Limb (tissue), 2 donors: ENCODE data around the gene ERMARD.
"Not testable (repeated sequence)": the region's sequence is repeated elsewhere in the genome, so short reads cannot be mapped to it uniquely, and the experiment has no call there.

ENCODE experiments used
- DNase-seq, 2 donors: peaks; one replicate each; pipeline ENCODE4 v3.0.0-alpha.2; 2016; ENCODE audit errors: extremely low spot score in 2 of 2

The ERMARD gene

DNA sequence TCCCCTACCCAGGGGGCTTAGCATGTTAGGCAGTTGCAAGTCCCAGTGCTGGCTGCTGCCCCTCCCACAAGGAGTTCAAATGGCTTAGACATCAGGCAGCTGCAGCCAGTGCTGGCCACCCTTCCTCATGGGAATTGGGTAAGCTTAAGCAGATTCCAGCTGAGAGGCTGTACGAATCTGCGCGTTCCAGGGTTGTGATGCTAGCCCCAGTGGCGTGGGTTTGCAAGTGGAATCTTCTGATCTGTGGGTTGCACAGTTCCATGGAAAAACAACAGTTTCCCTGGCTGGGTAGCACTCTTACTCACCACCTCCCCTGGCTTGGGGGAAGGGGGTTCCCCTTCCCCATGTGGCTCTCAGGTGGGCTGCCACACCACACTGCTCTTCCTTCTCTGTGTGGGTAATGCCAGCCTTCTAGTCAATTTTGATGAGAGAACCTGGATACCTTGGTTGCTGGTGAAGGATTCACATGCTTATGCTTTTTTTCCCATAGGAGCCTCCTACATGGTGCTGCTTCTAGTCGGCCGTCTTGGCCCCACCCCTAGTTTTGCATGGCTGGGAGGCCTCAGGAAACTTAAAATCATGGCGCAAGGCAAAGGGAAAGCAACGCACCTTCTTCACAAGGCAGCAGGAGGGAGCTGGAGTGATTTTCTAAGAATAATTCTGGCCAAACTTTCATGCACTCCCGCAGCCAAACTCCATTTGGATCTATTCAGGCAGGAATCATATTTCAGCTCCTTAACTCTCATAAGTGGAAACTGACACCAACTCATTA lies 13.0 kb upstream of the ERMARD start:
- peak in 1 of 2 donors; percentile 15 for DNase-seq

DNA sequence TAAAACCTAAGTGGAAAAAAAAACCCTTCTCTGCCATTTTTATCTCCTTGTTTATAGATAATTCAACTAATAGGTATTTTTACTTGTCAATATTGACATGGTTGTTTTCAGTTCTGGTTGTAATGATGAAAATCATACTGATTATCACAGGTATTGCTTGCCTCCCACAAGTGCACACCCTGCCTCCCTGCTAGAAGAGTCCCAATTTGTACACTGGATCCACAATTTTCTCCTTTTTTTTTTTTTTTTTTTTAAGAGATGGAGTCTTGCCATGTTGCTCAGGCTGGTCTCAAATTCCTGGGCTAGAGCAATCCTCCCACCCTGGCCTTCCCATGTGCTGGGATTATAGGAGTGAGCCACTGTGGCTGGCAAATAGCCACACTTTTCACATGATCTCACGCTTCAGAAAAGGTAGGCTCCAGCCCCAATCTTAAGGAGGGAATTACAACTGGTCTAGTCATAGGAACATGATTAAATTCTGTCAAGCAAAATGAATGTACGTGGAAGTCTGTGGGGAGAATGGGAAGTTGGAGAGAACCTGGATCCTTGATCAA lies 12.4 kb upstream of the ERMARD start:
- no peak for DNase-seq

DNA sequence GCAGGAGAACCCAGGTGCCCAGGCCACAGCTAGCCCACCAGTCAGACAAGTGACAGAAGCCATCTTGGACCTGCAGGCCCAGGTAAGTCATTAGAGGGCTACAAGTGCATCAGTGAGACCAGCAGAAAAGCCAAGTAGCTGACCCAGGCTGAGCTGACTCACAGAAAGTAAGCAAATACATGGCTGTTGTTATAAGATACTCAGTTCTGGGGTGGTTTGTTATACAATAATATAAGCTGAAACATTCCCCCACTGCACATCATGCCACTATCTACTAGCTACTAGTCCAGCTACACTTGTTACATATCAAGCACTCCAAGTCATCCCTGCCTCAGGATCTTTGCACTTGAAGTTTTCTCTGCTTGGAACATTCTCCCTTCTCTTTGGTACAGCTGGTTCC lies 10.1 kb upstream of the ERMARD start:
- no peak for DNase-seq

- no peak for DNase-seq
Observed at GRCh38 chr6:169745405-169745804, 6.0 kb upstream of the ERMARD start.

DNA sequence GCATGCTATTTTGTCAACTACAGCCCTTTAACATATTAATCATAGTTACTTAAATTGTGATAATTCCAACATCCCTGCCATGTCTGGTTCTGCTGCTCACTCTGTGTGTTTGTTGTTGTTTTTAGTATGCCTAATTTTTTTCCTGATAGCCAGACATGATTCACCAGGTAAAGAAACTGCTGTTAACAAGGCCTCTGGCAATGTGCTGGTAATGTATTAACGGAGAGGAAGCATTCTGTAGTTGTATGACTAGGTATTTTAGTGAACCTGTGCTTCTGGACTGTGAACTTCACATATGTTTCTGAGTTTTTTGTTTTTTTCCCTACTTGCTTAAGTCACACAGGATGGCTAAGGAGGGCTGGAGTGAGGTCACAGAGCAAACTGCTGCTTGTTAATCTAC lies 4.9 kb upstream of the ERMARD start:
- no peak for DNase-seq

GRCh38 chr6:169752074-169752623 lies 727 bp downstream of the ERMARD start:
- no peak for DNase-seq

GRCh38 chr6:169755162-169755561 lies 3.7 kb downstream of the ERMARD start:
- DNase-seq, result no peak

DNA sequence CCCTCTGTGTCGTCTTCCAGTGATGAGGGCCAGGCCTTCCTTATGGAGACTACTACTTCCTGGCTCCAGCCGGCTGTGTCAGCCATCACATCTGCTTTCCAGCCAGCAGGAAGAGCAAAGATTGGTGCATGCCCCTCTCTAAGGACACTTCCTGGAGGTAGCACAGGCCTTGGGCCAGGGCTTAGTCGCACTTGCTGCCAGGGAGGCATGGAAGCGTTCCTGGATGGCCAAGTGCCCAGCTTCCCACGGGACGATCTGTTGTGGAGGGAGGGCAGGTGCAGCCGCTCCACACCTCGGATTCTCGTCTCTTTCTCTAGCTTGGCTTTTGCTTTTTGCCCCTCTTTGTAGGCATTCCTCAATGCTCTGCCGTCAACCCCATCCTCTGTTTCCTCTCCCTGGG lies 11.9 kb downstream of the ERMARD start:
- no peak for DNase-seq

GRCh38 chr6:169763881-169764280 lies 12.5 kb downstream of the ERMARD start:
- no peak for DNase-seq

DNA sequence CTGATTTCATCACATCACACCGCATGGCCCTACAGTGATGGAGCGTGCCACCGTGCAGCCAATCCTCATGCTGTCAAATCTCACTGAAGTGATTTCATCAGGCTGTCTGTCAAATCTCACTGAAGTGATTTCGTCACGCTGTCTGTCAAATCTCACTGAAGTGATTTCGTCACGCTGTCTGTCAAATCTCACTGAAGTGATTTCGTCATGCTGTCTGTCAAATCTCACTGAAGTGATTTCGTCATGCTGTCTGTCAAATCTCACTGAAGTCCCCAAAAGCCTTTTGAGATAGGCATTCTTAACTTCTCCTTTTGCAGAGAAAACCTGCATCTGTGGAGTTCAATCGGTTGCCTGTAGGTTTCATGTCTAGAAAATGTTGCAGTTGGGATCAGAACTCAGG lies 14.4 kb downstream of the ERMARD start:
- DNase-seq, result not testable (repeated sequence)

DNA sequence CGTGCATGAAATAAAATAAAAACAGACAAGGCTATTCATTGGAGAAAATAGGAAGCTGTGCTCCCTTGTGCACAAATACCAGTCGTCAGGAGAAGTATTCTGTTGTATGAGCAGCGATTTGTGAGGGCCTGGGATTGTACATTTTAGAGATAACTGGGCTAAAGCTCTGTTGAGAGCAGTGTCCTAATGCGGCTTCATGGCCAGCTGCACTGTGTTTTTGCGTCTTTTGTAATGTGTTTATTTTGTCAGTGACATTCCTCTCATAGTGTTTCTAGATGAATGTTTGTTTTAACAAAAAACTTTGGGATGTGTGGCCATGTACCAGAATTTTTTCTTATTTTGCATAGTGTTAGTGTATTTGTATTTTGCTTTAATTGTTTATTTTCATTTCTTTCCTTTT lies 14.8 kb downstream of the ERMARD start:
- DNase-seq, result no peak

GRCh38 chr6:169766921-169767736 lies 15.7 kb downstream of the ERMARD start:
- DNase-seq, result no peak

DNA sequence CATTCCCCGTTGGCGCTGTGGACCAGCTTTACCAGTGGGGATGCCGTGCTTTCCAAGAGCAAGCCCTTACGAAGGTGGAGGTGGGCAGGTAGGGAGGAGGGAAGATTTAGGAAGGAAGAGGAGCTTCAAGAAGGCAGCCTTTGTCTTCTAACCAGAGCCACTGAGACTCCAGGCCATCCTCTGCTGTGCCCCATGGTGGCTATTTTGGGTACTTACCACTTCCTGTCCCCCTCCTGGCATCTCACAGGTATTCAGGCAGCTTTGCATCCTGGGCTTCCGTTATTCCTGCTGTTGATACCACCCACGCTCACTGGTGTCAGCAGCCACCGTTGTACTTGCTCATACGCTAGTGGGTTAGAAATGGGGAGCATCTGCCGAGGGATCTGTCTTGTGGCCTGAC lies 22.9 kb downstream of the ERMARD start:
- no peak for DNase-seq

- no peak for DNase-seq
Observed at GRCh38 chr6:169775321-169775720, 23.9 kb downstream of the ERMARD start.

DNA sequence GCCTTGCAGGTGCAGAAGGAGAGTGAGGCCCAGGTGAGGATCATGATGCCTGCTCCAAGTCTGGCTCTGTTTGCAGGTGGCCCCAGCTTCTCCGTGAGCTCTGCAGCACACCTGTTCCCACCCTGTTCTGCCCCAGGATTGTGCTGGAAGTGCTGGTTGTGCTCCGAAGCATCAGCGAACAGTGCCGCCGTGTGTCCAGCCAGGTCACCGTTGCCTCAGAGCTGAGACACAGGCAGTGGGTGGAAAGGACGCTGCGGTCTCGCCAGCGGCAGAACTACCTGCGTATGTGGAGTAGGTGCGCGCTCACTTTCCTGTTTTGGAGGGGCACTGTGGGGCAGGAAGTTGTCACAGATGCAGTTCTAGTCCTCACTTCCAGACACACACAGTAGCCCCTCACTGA lies 25.0 kb downstream of the ERMARD start:
- no peak for DNase-seq

- DNase-seq, result no peak
Observed at GRCh38 chr6:169777896-169778295, 26.5 kb downstream of the ERMARD start.

DNA sequence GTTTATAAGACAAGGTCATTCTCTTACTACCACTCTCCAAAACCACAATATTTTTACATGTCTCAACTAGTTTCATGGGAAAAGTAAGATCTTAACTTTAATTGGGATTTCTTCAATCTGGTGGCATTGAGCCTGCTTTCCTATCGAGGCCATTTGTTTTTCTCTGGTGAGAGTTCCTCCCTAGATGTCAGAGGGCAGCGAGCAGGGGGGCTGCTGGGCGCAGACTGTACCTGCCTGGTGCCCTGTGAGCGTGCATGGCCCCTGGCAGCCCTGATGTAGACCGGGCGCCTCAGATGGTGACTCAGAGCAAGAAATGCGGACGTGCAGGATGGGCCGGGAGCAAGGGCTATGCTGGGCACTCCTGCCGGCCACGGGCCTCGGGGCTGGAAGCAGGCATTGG lies 27.2 kb downstream of the ERMARD start:
- DNase-seq, result no peak

DNA sequence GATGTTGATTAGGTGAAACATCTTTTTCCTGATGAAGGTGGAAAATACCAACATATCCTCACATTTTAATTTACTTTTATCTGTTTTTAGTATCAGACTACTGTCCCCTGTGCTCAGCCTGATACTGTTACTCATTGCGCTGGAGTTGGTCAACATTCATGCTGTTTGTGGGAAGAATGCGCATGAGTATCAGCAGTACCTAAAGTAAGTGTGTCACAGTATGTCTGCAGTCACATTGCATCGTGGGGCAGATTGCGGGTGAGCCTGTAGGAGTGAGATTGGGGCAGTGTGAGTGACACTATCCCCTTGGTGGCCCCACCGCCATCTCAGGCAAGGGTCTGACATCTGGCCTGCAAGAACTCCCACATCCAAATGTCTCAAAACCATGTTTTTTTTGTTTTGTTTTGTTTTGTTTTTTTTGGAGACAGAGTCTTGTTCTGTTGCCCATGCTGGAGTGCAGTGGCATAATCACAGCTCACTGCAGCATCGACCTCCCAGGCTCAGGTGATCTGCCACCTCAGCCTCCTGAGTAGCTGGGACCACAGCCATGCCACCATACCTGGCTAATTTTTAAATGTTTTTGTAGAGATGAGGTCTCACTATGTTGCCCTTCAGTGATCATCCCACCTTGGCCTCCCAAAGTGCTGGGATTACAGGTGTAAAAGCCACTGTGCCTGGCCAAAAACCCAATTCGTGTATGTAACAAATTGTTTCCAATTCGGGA lies 27.8 kb downstream of the ERMARD start:
- DNase-seq, result no peak

DNA sequence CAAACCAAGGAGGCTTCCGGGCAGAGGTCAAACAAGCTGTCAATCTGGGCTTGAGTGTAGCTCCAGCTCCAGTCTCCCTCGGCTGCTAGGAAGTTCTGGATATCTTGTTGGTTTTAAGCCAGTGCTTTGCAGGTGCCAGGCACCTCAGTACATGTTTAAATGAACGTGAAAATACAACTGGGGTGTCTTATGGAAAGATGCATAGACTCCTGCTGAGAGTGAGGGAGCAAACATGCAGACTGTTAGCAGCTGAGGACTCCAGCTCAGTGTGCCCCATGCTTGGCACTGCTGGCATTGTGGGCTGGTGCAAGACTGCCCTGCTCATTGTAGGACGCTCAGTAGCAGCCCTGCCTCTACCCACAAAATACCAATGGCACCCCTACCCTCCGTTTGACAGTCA lies 28.5 kb downstream of the ERMARD start:
- no peak for DNase-seq

- no peak for DNase-seq
Observed at GRCh38 chr6:169780571-169781091, 29.2 kb downstream of the ERMARD start.

GRCh38 chr6:169782966-169783365 lies 31.5 kb downstream of the ERMARD start:
- DNase-seq, result no peak
